Measurements from ENCODE around the gene SRRM5.

SRRM5 gene

GRCh38 chr19:43570174-43570791 lies 41.6 kb upstream of the SRRM5 start:
- Histone ChIP-seq H3K27ac (no peak overlapping the region), H3K4me3 (no peak overlapping the region)
- no peak for DNase-seq (ENCODE audit: low spot score)
- TF ChIP-seq CTCF (IDR thresholded peaks at IDR 0.05), result no peak

GRCh38 chr19:43572171-43572588 lies 39.7 kb upstream of the SRRM5 start:
- Histone ChIP-seq H3K27ac (no peak overlapping the region), H3K4me3 (no peak overlapping the region)
- no peak for TF ChIP-seq CTCF (IDR thresholded peaks at IDR 0.05)
- DNase-seq (ENCODE audit: low spot score), result no peak

- DNase-seq (ENCODE audit: low spot score), result no peak
- Histone ChIP-seq H3K4me3 (peak overlapping the region; percentile 79), H3K27ac (peak overlapping the region; percentile 74 to 79)
- no peak for TF ChIP-seq CTCF (IDR thresholded peaks at IDR 0.05)
These were observed 37.3 kb upstream of the SRRM5 start for GRCh38 chr19:43574424-43575155.

GRCh38 chr19:43575156-43575950 lies 36.5 kb upstream of the SRRM5 start, which contains the start of the genes PINLYP and XRCC1:
PINLYP (plus strand) TSS chr19:43575801; CDS start chr19:43577192, 1,391 bp downstream.
XRCC1 (minus strand) TSS chr19:43575527; CDS start chr19:43575458, 69 bp downstream.
- peak within 1 kb of the TSS; percentile 74 to 79 for H3K27ac ChIP-seq
- TF ChIP-seq CTCF (IDR thresholded peaks at IDR 0.05), result no peak
- peak within 1 kb of the TSS; percentile 79 for H3K4me3 ChIP-seq
- peak; percentile 98 for DNase-seq (ENCODE audit: low spot score)

- H3K4me3 ChIP-seq, result peak overlapping the region; percentile 53
- H3K27ac ChIP-seq, result peak overlapping the region; percentile 40 to 60
- TF ChIP-seq CTCF (IDR thresholded peaks at IDR 0.05), result no peak
- no peak for DNase-seq (ENCODE audit: low spot score)
These were observed 35.7 kb upstream of the SRRM5 start for GRCh38 chr19:43575955-43576878.

GRCh38 chr19:43578787-43579186 lies 33.1 kb upstream of the SRRM5 start:
- Histone ChIP-seq H3K27ac (no peak overlapping the region), H3K4me3 (no peak overlapping the region)
- DNase-seq (ENCODE audit: low spot score), result no peak
- no peak for TF ChIP-seq CTCF (IDR thresholded peaks at IDR 0.05)

All from coronary artery (tissue), 2 donors.